Activated CD8-positive, alpha-beta memory T cell treated with anti-CD3 and anti-CD28 coated beads for 36 hours (primary cell): ENCODE data around the gene XRCC3. TPM values are rescaled to one million over a fixed set of nuclear protein-coding genes. Genes with fewer than 3 reads are reported as not detected.
"Not testable (repeated sequence)": the region's sequence is repeated elsewhere in the genome, so short reads cannot be mapped to it uniquely, and the experiment has no call there.

Experiments
- CTCF ChIA-PET: fragments of 350-600 bp; sonication (Branson Sonifier 250); formaldehyde crosslinking; loops from one replicate; lab custom pipeline; 2021; ENCODE audit warnings: antibody characterized with exemption; lab: Charles Lee
- POLR2A ChIA-PET: fragments of 350-600 bp; sonication (Branson Sonifier 250); formaldehyde crosslinking; loops from one replicate; lab custom pipeline; 2021; ENCODE audit warnings: antibody characterized with exemption; lab: Charles Lee
- total RNA-seq, 2 experiments: library from RNA; stranded (reverse); gene quantifications; one replicate each; pipeline ENCODE4 v1.2.3, GENCODE V29; 2021

Gene XRCC3
- total RNA-seq, 2 experiments from 2014 or later = 60.7 to 63.5 TPM

GRCh38 chr14:103699901-103700752 is 15.1 kb downstream of the XRCC3 start:
- ChIA-PET CTCF (interaction anchor here (1.0 kb wide), 1 partner anchor 201 kb away, joined by 3 read pairs; no protein-coding TSS in a partner anchor), POLR2A (interaction anchor here (0.5 kb wide), 2 partner anchors 14 to 27 kb away, joined by 3 to 4 read pairs; no protein-coding TSS in a partner anchor)

DNA sequence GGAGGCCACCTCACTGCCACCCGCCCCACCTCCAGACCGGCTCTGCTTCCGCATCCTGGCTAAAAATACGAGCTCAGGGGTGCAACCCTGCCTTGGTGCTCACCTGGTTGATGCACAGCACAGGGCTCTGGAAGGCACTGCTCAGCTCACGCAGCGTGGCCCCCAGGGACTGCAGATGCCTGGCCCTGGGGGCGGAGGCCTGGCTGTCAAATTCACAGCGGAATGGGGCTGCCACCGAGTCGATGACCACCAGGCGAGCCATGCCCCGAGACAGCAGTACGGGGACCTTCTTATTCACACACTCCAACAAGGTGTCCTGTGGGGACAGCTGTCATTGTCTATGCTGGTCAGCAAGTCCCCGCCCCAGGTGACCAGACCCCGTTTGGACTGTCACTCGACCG is 16.0 kb downstream of the XRCC3 start:
- POLR2A ChIA-PET = interaction anchor here (0.5 kb wide), 1 partner anchor 15 kb away, joined by 3 read pairs; no protein-coding TSS in a partner anchor

GRCh38 chr14:103698380-103699260 is 16.6 kb downstream of the XRCC3 start:
- CTCF ChIA-PET = no interaction called here
- POLR2A ChIA-PET = no interaction called here

More for the DNA sequence above, 16.0 kb downstream of the XRCC3 start:
- CTCF ChIA-PET = no interaction called here

GRCh38 chr14:103697603-103698379 is 17.5 kb downstream of the XRCC3 start:
- POLR2A ChIA-PET = interaction anchor here (0.6 kb wide), 1 partner anchor 117 kb away, joined by 4 read pairs; no protein-coding TSS in a partner anchor
- CTCF ChIA-PET = no interaction called here

- ChIA-PET POLR2A (no interaction called here), CTCF (no interaction called here)
Observed at GRCh38 chr14:103697206-103697602, 18.0 kb downstream of the XRCC3 start.

- CTCF ChIA-PET = no interaction called here
- POLR2A ChIA-PET = no interaction called here
Observed at GRCh38 chr14:103696466-103697071, 18.7 kb downstream of the XRCC3 start.

GRCh38 chr14:103696070-103696402 is 19.2 kb downstream of the XRCC3 start:
- ChIA-PET POLR2A (no interaction called here), CTCF (no interaction called here)

DNA sequence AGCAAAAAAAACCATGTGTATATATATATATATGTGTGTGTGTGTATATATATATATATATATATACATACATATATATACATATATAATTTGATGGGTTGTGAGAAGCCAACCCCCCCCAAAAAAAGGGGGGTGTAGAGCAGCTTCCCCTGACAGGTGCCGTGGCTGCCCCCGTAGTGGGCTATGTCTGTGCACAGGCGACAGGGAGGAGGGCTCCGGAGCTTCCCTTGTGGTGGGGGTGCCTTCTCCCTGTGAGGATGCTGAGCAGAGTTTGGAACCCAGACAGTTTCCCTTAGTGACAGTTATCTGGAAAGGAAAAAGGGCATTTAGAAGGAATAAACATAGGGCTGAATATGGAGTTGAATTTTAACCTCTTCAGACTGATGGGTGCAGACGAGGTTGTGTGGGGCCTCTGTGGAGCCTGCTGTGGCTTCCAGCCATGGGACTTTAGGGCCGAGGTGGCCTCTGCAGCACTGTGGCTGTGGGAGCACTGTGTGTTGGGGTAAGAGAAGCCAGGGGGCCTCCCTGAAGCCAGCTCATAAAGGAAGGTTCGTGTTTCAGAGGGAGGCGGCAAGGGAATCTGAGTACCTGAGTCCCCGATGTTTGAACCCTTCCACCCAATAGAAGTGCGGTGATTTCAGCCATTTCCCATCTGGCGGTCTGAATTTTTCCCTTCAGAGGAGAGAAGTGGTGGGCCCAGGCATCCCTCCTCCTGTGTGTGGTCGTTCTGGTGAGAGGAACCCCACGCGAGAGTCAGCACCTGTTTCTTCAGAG is 19.8 kb downstream of the XRCC3 start:
- ChIA-PET POLR2A (no interaction called here), CTCF (no interaction called here)

GRCh38 chr14:103694572-103695026 is 20.7 kb downstream of the XRCC3 start:
- CTCF ChIA-PET = interaction anchor here (1.0 kb wide), 1 partner anchor 9 kb away, joined by 4 read pairs; no protein-coding TSS in a partner anchor
- POLR2A ChIA-PET = no interaction called here

GRCh38 chr14:103693515-103693914 is 21.7 kb downstream of the XRCC3 start:
- CTCF ChIA-PET = interaction anchor here (1.0 to 1.5 kb wide), 2 partner anchors 8 to 9 kb away, joined by 4 to 5 read pairs; no protein-coding TSS in a partner anchor
- POLR2A ChIA-PET = no interaction called here

DNA sequence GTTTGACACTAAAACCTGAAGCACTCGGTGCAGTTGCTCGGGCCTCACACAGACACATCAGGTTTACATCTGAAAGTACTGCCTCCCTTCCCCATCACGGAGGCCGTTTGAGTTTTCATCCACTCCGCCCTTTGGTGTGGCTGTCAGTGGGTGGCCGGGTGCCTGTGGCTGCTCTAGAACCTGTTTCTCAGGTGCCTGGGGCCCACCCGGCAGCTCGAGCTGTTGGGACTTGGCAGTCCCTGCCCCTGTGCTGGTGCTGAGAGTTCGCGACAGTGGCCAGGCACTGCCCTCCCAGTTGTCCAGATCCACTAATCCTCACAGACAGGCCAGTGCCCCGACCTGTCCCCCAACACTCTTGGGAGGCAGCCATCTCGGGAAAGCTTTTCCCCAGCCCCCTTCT is 22.4 kb downstream of the XRCC3 start:
- CTCF ChIA-PET = interaction anchor here (0.6 to 1.5 kb wide), 2 partner anchors 10 to 67 kb away, joined by 3 to 5 read pairs; no protein-coding TSS in a partner anchor
- POLR2A ChIA-PET = no interaction called here

DNA sequence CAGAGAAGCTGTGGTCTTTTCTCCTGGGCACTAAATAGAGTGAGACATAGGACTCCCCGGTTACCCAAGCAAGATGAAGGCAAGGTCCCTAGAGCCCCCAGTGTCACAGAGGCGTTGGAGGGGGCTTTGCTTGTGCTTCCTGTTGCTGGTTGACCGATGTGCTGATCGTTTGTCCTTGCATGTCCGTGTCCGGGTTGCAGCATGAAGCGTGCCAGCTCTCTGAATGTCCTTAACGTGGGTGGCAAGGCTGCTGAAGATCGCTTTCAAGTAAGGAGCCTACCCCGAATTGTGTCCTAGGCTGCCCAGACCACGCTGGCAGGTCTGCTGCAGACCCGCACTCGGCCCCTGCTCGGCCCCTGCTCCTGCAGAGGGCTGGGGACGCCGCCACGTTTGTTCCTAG is 23.1 kb downstream of the XRCC3 start:
- ChIA-PET POLR2A (no interaction called here), CTCF (interaction anchor here (1.5 kb wide), 1 partner anchor 11 kb away, joined by 5 read pairs; no protein-coding TSS in a partner anchor)

GRCh38 chr14:103691655-103692054 is 23.6 kb downstream of the XRCC3 start:
- POLR2A ChIA-PET = not testable (repeated sequence)
- CTCF ChIA-PET = interaction anchor here (0.6 kb wide), 1 partner anchor 1509 kb away, joined by 3 read pairs; no protein-coding TSS in a partner anchor

DNA sequence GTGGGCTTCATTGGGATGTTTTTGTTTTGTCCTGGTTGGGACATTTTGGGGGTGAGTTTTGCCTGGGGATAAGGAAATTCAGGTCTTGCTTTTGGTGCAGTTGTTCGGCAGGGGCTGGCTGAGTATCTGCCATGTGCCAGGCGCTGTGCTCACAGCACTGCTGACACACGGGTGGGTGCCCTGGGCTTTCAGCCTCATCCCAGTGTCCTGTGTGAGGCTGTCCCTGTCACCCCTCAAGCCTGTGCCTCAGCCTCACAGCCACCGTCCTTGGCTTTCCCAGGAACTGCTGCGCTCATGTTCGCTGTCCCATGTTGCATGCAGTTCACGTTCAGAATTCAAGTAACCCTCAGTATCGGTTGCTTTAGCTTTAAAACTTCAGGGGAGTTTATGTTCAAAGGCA is 24.9 kb downstream of the XRCC3 start:
- POLR2A ChIA-PET = no interaction called here
- CTCF ChIA-PET = interaction anchor here (0.7 kb wide), 1 partner anchor 364 kb away, joined by 3 read pairs; no protein-coding TSS in a partner anchor

- CTCF ChIA-PET = no interaction called here
- POLR2A ChIA-PET = interaction anchor here (0.5 kb wide), 1 partner anchor 103 kb away, joined by 3 read pairs; no protein-coding TSS in a partner anchor
Observed at GRCh38 chr14:103688906-103689902, 26.0 kb downstream of the XRCC3 start.

DNA sequence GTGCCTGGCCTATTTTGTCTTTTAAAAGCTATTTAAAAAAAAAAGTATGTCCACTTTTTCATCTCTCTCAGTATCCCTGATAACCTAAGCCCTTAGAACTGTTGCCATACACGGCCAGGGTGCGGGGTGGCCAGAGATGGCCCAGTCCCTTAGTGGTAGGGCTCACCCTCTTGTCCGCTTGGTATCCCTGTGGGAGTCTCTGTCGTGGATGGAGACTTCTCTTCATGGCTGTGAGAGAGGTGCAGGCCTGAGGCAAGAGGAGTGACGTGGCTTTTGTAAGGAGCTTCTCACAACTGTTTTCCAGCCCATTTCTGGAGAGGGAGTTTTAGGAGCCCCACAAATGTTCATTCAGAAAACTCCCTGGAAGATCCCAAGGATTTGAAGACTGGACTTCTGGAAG is 26.8 kb downstream of the XRCC3 start:
- ChIA-PET POLR2A (no interaction called here), CTCF (no interaction called here)
